MCF 10A (cell line): ENCODE results near the gene TMEM9. TPM values are rescaled to one million over a fixed set of nuclear protein-coding genes. Genes with fewer than 3 reads are reported as not detected.

Experiments
- BruUV-seq: library from RNA; stranded (reverse); fragments of 400-500 nt; replicated peaks from 2 replicates; lab custom pipeline; 2021; lab: Mats Ljungman, UMichigan
- CTCF ChIA-PET: fragments of 300-600 bp; sonication (Branson Sonifier 250); formaldehyde crosslinking; extraction: SDS; loops from one replicate; lab custom pipeline; 2021; ENCODE audit warnings: antibody characterized with exemption, inconsistent platforms; lab: Yijun Ruan, JAX
- POLR2A ChIA-PET: fragments of 300-600, 350-650 bp; sonication (Branson Sonifier 250); formaldehyde crosslinking; extraction: SDS; loops from one replicate; lab custom pipeline; 2020; ENCODE audit warnings: antibody characterized with exemption, inconsistent platforms; lab: Yijun Ruan, JAX
- DNase-seq: peaks from one replicate; pipeline ENCODE4 v3.0.0-alpha.2; 2018; ENCODE audit not compliant: unreplicated experiment
- H3K27ac Mint-ChIP-seq: one replicate; pipeline ENCODE4 v1.8.0; 2022; ENCODE audit warnings: mild to moderate bottlenecking, low read depth, mixed read lengths; ENCODE audit not compliant: unreplicated experiment
- H3K27me3 Mint-ChIP-seq: one replicate; pipeline ENCODE4 v1.8.0; 2022; ENCODE audit warnings: mixed read lengths; ENCODE audit not compliant: insufficient read depth, unreplicated experiment
- H3K36me3 Mint-ChIP-seq: one replicate; pipeline ENCODE4 v1.8.0; 2022; ENCODE audit warnings: mild to moderate bottlenecking, moderate library complexity, mixed read lengths; ENCODE audit not compliant: insufficient read depth, unreplicated experiment
- H3K4me1 Mint-ChIP-seq: one replicate; pipeline ENCODE4 v1.8.0; 2022; ENCODE audit warnings: mixed read lengths; ENCODE audit not compliant: insufficient read depth, unreplicated experiment
- H3K4me3 Mint-ChIP-seq: one replicate; pipeline ENCODE4 v1.8.0; 2022; ENCODE audit warnings: mild to moderate bottlenecking, moderate library complexity, mixed read lengths; ENCODE audit not compliant: unreplicated experiment
- H3K9me3 Mint-ChIP-seq: one replicate; pipeline ENCODE4 v1.8.0; 2022; ENCODE audit warnings: mixed read lengths; ENCODE audit not compliant: unreplicated experiment
- intact Hi-C: fragments of 100-400 bp; cut with micrococcal nuclease; formaldehyde crosslinking; loops from 2 replicates; pipeline ENCODE4 v1.14.1; 2022
- total RNA-seq: library from RNA; stranded (reverse); gene quantifications from 2 replicates; pipeline ENCODE4 v1.2.3, GENCODE V29; 2022
- TF ChIP-seq, protein P1 (sequence below): fragments of 200-600 bp; IDR thresholded peaks from one replicate; pipeline ENCODE4 v1.8.0; 2022; ENCODE audit warnings: antibody characterized with exemption, mild to moderate bottlenecking; ENCODE audit not compliant: unreplicated experiment

The TMEM9 gene
- total RNA-seq, 1 experiment from 2014 or later: 67.2 TPM

DNA sequence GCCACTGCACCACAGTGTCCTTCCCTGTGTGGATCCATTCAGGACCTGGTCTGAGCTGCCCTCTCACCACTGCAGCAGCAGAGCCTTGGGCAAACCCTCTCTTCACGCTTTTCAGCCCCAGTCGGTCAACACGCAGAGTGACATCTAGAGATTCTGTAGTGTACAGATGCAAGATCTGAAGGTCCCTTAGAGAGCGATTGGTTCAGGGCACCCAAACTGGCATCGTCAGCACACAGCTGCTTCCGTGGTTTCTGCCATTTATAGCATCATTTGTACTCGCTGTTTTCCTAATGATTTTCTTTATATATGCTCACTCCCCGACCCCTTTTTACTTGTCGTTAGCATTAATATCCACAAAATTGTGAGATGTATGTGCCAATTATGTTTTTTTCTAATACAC, 25.8 kb downstream of the TMEM9 start:
- Mint-ChIP-seq H3K36me3 (peaks cover 16% of the 10 kb centered on the region), H3K27ac (no peak overlapping the region), H3K4me1 (peaks cover 10% of the 10 kb centered on the region), H3K9me3 (no peaks in the 10 kb centered on the region), H3K27me3 (peaks cover 13% of the 10 kb centered on the region), H3K4me3 (no peak overlapping the region)
- ChIA-PET POLR2A (interaction anchor here (0.5 to 3.1 kb wide), 3 partner anchors 9 to 226 kb away, joined by 3 to 14 read pairs (median 4); no protein-coding TSS in a partner anchor), CTCF (interaction anchor here (0.6 to 3.5 kb wide), 5 partner anchors 14 to 147 kb away, joined by 3 to 10 read pairs (median 3); partner anchors contain the start of gene CACNA1S)
- TF ChIP-seq, protein P1, sequence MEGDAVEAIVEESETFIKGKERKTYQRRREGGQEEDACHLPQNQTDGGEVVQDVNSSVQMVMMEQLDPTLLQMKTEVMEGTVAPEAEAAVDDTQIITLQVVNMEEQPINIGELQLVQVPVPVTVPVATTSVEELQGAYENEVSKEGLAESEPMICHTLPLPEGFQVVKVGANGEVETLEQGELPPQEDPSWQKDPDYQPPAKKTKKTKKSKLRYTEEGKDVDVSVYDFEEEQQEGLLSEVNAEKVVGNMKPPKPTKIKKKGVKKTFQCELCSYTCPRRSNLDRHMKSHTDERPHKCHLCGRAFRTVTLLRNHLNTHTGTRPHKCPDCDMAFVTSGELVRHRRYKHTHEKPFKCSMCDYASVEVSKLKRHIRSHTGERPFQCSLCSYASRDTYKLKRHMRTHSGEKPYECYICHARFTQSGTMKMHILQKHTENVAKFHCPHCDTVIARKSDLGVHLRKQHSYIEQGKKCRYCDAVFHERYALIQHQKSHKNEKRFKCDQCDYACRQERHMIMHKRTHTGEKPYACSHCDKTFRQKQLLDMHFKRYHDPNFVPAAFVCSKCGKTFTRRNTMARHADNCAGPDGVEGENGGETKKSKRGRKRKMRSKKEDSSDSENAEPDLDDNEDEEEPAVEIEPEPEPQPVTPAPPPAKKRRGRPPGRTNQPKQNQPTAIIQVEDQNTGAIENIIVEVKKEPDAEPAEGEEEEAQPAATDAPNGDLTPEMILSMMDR: no peak
- no TSS peak for BruUV-seq
- intact Hi-C loops: no loop called here
- DNase-seq: no peak

DNA sequence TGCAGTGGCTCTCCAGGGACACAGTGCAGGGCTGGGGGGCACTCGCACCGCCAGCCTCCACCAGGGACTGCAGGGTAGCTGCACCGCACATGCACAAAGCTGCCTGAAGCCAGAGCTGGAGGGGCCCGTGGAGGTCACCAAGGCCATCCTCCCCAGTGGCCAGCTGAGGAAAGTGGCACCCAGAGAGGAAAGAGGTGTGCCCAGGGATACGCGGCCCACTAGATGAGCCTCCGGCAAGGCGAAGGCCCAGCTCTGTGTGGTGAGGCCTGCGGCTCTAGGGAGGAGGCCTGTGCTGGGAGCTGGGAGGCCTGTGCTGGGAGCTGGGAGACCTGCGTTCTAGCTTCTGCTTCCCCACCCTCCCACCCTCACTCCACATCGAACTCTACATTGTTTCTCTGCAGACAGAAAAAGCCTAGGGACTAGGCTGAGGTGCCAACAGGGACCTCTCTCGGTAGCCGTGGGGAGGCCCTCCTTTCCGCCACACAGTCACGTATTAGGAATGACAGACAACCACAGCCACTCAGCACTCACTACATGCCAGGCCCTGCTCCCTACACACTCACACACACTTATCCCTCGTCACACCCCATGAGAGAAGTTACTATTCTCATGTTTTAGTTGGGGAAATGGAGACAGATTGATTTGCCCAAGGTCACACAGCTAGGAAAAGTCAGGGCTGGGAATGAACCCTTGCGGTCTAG, 26.4 kb downstream of the TMEM9 start:
- DNase-seq: no peak
- BruUV-seq: no TSS peak
- ChIA-PET CTCF (interaction anchor here (0.5 to 3.5 kb wide), 6 partner anchors 15 to 1269 kb away, joined by 3 to 10 read pairs (median 3); partner anchors contain the start of gene CACNA1S), POLR2A (interaction anchor here (3.1 kb wide), 1 partner anchor 10 kb away, joined by 14 read pairs; no protein-coding TSS in a partner anchor)
- no peak overlapping the region for H3K4me3 Mint-ChIP-seq
- peaks cover 13% of the 10 kb centered on the region for H3K27me3 Mint-ChIP-seq
- TF ChIP-seq, protein P1: no peak
- H3K27ac Mint-ChIP-seq: no peak overlapping the region
- no peaks in the 10 kb centered on the region for H3K9me3 Mint-ChIP-seq
- intact Hi-C loops: no loop called here
- peaks cover 10% of the 10 kb centered on the region for H3K4me1 Mint-ChIP-seq
- peaks cover 16% of the 10 kb centered on the region for H3K36me3 Mint-ChIP-seq

DNA sequence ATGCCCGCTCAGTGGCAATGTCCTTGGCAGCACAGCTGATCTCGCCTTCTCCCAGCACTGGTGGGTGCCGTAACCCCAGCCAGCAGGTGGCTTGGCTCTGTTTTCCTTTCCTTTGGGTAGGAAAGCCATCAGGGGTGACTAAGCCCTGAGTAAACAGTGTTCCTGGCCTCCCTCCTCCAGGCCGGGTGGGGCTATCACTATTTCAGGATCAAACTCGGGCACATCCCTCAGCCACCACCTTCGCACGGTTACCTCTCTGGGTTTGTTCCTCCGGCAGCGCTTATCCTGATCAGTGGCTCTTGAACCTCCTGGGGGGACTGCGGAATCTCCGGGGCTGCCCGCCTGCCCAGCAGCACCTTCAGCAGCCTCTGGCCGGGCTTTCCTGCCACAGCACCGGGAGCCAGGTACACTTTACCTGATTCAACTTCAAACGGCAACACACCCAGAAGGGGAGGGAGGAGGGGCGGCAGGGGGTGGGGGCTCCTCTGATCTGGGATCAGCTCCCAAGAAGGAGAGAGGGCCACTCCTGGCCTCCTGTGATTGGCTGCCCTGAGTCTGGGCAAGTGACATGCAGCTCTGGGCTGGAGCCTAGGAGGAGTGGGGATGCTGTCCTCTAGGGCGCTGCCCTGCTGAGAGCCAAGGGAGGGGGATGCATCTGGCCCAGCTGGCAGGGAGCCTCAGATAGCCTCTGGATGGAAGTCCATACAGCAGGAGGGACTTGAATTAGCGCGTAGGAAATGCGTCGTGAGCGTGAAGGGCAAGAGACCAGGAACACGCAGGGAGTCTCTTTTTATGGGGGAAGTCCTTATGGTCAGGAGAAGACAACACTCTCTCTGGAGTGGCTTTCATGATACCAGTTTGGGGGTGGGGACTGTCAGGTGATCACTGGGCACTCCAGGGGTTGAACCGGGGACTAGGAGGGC, 27.2 kb downstream of the TMEM9 start, which contains the start of gene ASCL5:
TSS of gene ASCL5 (minus strand) at position 353 of the 923 bp plus-strand sequence. CDS start 11,812 bp downstream, outside the sequence.
- peaks cover 10% of the 10 kb centered on the region for H3K4me1 Mint-ChIP-seq
- intact Hi-C loops: no loop called here
- ChIA-PET POLR2A (interaction anchor here (1.0 to 3.1 kb wide), 3 partner anchors 10 to 20 kb away, joined by 3 to 14 read pairs (median 3); no protein-coding TSS in a partner anchor), CTCF (interaction anchor here (0.6 to 3.4 kb wide), 9 partner anchors 13 to 398 kb away, joined by 3 to 24 read pairs (median 3); no protein-coding TSS in a partner anchor)
- H3K27me3 Mint-ChIP-seq: peaks cover 13% of the 10 kb centered on the region
- TF ChIP-seq, protein P1: peak; percentile 13
- H3K27ac Mint-ChIP-seq: no peak within 1 kb of the TSS
- BruUV-seq: no TSS peak
- H3K9me3 Mint-ChIP-seq: no peaks in the 10 kb centered on the region
- peaks cover 16% of the 10 kb centered on the region for H3K36me3 Mint-ChIP-seq
- peak; percentile 73 for DNase-seq
- H3K4me3 Mint-ChIP-seq: no peak within 1 kb of the TSS
